GM12878 (cell line): ENCODE measurements around the gene UBE2E1. TPM values are rescaled to one million over a fixed set of nuclear protein-coding genes. Genes with fewer than 3 reads are reported as not detected.
"Not testable (repeated sequence)": the region's sequence is repeated elsewhere in the genome, so short reads cannot be mapped to it uniquely, and the experiment has no call there.

Experiments used
- ATAC-seq: fragments of 200-7000 bp; cut with Tn5 transposase; 3 replicates; pipeline ENCODE4 v1.9.1; 2020; ENCODE audit warnings: mild to moderate bottlenecking, moderate library complexity
- BruUV-seq: library from RNA; stranded (reverse); fragments of 400-500 nt; replicated peaks from 2 replicates; lab custom pipeline; 2021; lab: Mats Ljungman, UMichigan
- CTCF ChIA-PET: fragments of 300-600 bp; sonication (Branson Sonifier 250); formaldehyde crosslinking; extraction: SDS; loops from one replicate; lab custom pipeline; 2021; ENCODE audit warnings: inconsistent platforms; lab: Yijun Ruan, JAX
- POLR2A ChIA-PET: fragments of 350-600 bp; formaldehyde crosslinking; extraction: SDS; loops from one replicate; lab custom pipeline; 2021; ENCODE audit warnings: inconsistent platforms; lab: Charles Lee
- RAD21 ChIA-PET: fragments of 300-600 bp; sonication (Branson Sonifier 250); formaldehyde crosslinking; loops from one replicate; lab custom pipeline; 2023; ENCODE audit warnings: antibody characterized with exemption; ENCODE audit not compliant: unreplicated experiment; lab: Charles Lee
- SMC1A ChIA-PET: fragments of 300-600 bp; sonication (Branson Sonifier 250); formaldehyde crosslinking; loops from one replicate; lab custom pipeline; 2023; ENCODE audit not compliant: unreplicated experiment, uncharacterized antibody; lab: Charles Lee
- DNase-seq: peaks from one replicate; pipeline ENCODE4 v3.0.0-alpha.2; 2011; ENCODE audit warnings: low read depth, low spot score
- FAIRE-seq: peaks from 3 replicates; lab custom pipeline; 2011; peaks lifted over from hg19 to GRCh38; lab: Jason Lieb, UNC
- H2AFZ ChIP-seq: 2 replicates; pipeline ENCODE4 v1.6.0; 2011; ENCODE audit warnings: low read depth, low read length, control low read depth; ENCODE audit not compliant: control insufficient read depth
- H3K27ac ChIP-seq: 2 replicates; pipeline ENCODE4 v1.5.1; 2011; ENCODE audit warnings: control low read depth; ENCODE audit not compliant: control insufficient read depth, insufficient read depth
- H3K27me3 ChIP-seq, 2 experiments: replicated peaks in 1 of 2; 2 replicates each; pipeline versions ENCODE4 v1.6.0 to v1.6.1; 2011; ENCODE audit warnings: low read length in 1 of 2; ENCODE audit not compliant: control insufficient read depth in 2 of 2, insufficient read depth in 2 of 2
- H3K36me3 ChIP-seq, 2 experiments: 2 replicates each; pipeline ENCODE4 v1.5.1; 2011; ENCODE audit warnings: low read length in 1 of 2; ENCODE audit not compliant: control insufficient read depth in 2 of 2, insufficient read depth in 2 of 2
- H3K4me1 ChIP-seq: 2 replicates; pipeline ENCODE4 v1.6.1; 2011; ENCODE audit warnings: mild to moderate bottlenecking, low read length, moderate library complexity, mixed read lengths; ENCODE audit not compliant: control insufficient read depth, insufficient read depth
- H3K4me2 ChIP-seq: 2 replicates; pipeline ENCODE4 v1.6.0; 2011; ENCODE audit warnings: control low read depth; ENCODE audit not compliant: control insufficient read depth, insufficient read depth
- H3K4me3 ChIP-seq: fragments of 200-600 bp; sonication (generic); 2 replicates; pipeline ENCODE4 v1.5.1; 2016
- H3K79me2 ChIP-seq: 2 replicates; pipeline ENCODE4 v1.6.0; 2011; ENCODE audit warnings: low read length; ENCODE audit not compliant: control insufficient read depth, insufficient read depth
- H3K9ac ChIP-seq: 2 replicates; pipeline ENCODE4 v1.8.0; 2011; ENCODE audit warnings: low read length, control low read depth, mixed read lengths; ENCODE audit not compliant: control insufficient read depth, insufficient read depth
- H3K9me3 ChIP-seq: replicated peaks from 3 replicates; pipeline ENCODE4 v1.5.1; 2011; ENCODE audit warnings: mild to moderate bottlenecking, low read length; ENCODE audit not compliant: control insufficient read depth, insufficient read depth
- H4K20me1 ChIP-seq: 2 replicates; pipeline ENCODE4 v1.6.0; 2011; ENCODE audit not compliant: control insufficient read depth, insufficient read depth
- CHD4 ChIP-seq: fragments of 200-600 bp; sonication (generic); IDR thresholded peaks from 2 replicates; pipeline ENCODE4 v1.6.1; 2016; ENCODE audit warnings: mild to moderate bottlenecking
- NFYB ChIP-seq: IDR thresholded peaks from 2 replicates; pipeline ENCODE4 v1.6.1; 2011; ENCODE audit warnings: low read depth, mild to moderate bottlenecking, low read length, improper control_type of control experiment, moderate library complexity; ENCODE audit not compliant: insufficient read depth
- WGBS: methylation state at CpG from one replicate; pipeline ENCODE4 v1.1.6; 2016; ENCODE audit warnings: low lambda C conversion rate; ENCODE audit not compliant: insufficient replicate concordance, insufficient coverage; ENCODE audit errors: missing lambda C conversion rate; 5-methylcytosine and 5-hydroxymethylcytosine counted together
- in situ Hi-C: fragments of 300-500 bp; cut with MboI; formaldehyde crosslinking; loops from 9 replicates; pipeline ENCODE4 v1.14.3; 2018; ENCODE audit warnings: mixed read lengths
- intact Hi-C: fragments of 100-400 bp; cut with micrococcal nuclease; formaldehyde crosslinking; loops from one replicate; pipeline ENCODE4 v1.14.2; 2022; ENCODE audit not compliant: unreplicated experiment
- polyA plus RNA-seq, 11 experiments: library from polyadenylated mRNA; depleted of rRNA in 4 of 11; unstranded in 6 of 11; stranded (reverse) in 5 of 11; fragments of >200 nt; fragmentation: Nextera tagmentation in 4 of 11; fragmentation: Illumina TruSeq in 1 of 11; extraction: Ambion mirVana in 4 of 11; extraction: Trizol in 1 of 11; gene quantifications; 1 replicate in 1 of 11; 2 replicates in 10 of 11; pipeline versions ENCODE4 v1.2.1 to v1.2.3, GENCODE V29; 2011 to 2016; ENCODE audit warnings: inconsistent platforms in 2 of 11, missing spikeins in 2 of 11, low read depth in 1 of 11
- total RNA-seq, 4 experiments: library from RNA; depleted of rRNA in 3 of 4; stranded (reverse); fragments of >200 nt in 3 of 4; fragmentation: Illumina TruSeq in 1 of 4; extraction: Trizol in 1 of 4; gene quantifications; 2 replicates each; pipeline versions ENCODE4 v1.2.1 to v1.2.3, GENCODE V29; 2013 to 2021

UBE2E1 gene
- total and polyA plus RNA-seq, 10 of the 15 experiments (the other 5 are each of a cell fraction or from before 2014, with no cell fraction given), result 18.7 to 425 (median 147) TPM

DNA sequence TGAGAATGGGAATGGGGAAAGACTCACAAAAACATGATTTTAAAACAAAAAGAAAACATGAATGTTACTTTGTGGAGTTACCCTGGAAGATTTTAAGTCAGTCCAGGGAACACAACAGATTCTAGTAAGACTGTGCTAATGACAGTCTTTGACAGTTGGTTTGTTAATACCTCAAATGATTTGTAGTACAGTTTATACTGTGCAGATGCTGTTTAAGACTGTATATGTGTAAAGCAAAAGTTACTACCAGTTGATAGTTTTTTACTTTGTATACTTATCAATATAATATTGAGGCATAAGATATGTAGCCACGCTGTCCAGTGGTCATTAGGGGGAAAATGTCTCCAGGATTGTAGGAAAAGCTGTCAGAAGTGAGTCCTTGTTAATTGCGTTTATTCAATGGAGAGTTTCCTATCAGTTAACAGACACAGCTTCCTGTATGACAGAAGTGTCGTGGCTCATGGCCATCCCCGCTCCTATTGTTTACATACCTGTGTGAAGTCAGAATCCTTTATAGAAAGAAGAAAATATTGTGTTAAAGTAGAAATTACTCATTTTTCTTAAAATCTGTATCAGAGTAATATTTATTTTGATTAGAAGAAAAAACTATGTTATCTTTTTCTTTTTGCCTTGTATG, 75.1 kb downstream of the UBE2E1 start:
- no peak for ATAC-seq
- H3K27me3 ChIP-seq, result no peaks in the 10 kb centered on the region
- peaks cover 5 to 6% of the 10 kb centered on the region in 2 experiments; a peak in 3 of 4 replicates for H3K36me3 ChIP-seq
- POLR2A ChIA-PET, result no interaction called here
- in situ Hi-C loops, result no loop called here
- no peaks in the 10 kb centered on the region for H3K9me3 ChIP-seq
- H3K4me3 ChIP-seq, result no peak overlapping the region
- TF ChIP-seq CHD4, result no peak
- no peak overlapping the region for H3K27ac ChIP-seq
- RAD21 ChIA-PET, result interaction anchor here (1.8 kb wide), 1 partner anchor 49 kb away, joined by 4 read pairs; no protein-coding TSS in a partner anchor
- CTCF ChIA-PET, result interaction anchor here (1.5 to 3.6 kb wide), 2 partner anchors 12 to 47 kb away, joined by 3 to 12 read pairs; no protein-coding TSS in a partner anchor
- H3K4me1 ChIP-seq, result no peaks in the 10 kb centered on the region
- DNase-seq, result no peak
- FAIRE-seq, result no peak
- no peak overlapping the region for H2AFZ ChIP-seq
- no TSS peak for BruUV-seq
- peaks cover 24% of the 10 kb centered on the region for H3K79me2 ChIP-seq
- WGBS, result 97% methylated on average over 4 of the region's 4 CpGs
- H4K20me1 ChIP-seq, result no peaks in the 10 kb centered on the region
- no peak overlapping the region for H3K9ac ChIP-seq
- SMC1A ChIA-PET, result interaction anchor here (0.9 kb wide), 1 partner anchor 37 kb away, joined by 3 read pairs; no protein-coding TSS in a partner anchor
- no peak overlapping the region for H3K4me2 ChIP-seq
- intact Hi-C loops, result no loop called here

DNA sequence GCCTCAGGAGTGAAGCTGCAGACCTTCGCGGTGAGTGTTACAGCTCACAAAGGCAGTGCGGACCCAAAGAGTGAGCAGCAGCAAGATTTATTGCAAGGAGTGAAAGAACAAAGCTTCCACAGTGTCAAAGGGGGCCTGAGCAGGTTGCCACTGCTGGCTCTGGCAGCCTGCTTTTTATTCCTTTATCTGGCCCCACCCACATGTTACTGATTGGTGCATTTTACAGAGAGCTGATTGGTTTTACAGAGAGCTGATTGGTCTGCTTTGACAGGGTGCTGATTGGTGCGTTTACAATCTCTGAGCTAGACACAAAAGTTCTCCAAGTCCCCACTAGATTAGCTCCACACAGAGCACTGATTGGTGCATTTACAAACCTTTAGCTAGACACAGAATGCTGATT, 76.2 kb downstream of the UBE2E1 start:
- RAD21 ChIA-PET, H3K4me3 ChIP-seq, H2AFZ ChIP-seq, H4K20me1 ChIP-seq, ATAC-seq, in situ Hi-C loops, H3K4me2 ChIP-seq, H3K27ac ChIP-seq, BruUV-seq, FAIRE-seq, DNase-seq, H3K4me1 ChIP-seq, intact Hi-C loops, H3K36me3 ChIP-seq, CTCF ChIA-PET, H3K27me3 ChIP-seq, H3K9me3 ChIP-seq, H3K9ac ChIP-seq, POLR2A ChIA-PET: not testable (repeated sequence)
- H3K79me2 ChIP-seq, result peaks cover 17% of the 10 kb centered on the region
- 96% methylated on average over 4 of the region's 4 CpGs for WGBS
- SMC1A ChIA-PET, result interaction anchor here (1.1 kb wide), 1 partner anchor 35 kb away, joined by 4 read pairs; the partner anchor contains the start of genes NKIRAS1 and RPL15
- TF ChIP-seq NFYB, result peak; percentile 74
- TF ChIP-seq, all 136 proteins: peak for 1; not testable (repeated sequence) for 135
